NB4 (cell line): ENCODE data around the gene MB.

Source experiments
- CTCF ChIP-seq: IDR thresholded peaks from one replicate; pipeline ENCODE4 v1.5.1; 2012; ENCODE audit warnings: low read depth, low read length
- MAX ChIP-seq: IDR thresholded peaks from 2 replicates; pipeline ENCODE4 v1.6.1; 2011; ENCODE audit warnings: low read depth, low read length
- MYC ChIP-seq: IDR thresholded peaks from 2 replicates; pipeline ENCODE4 v1.6.1; 2011; ENCODE audit warnings: low read depth, low read length
- POLR2A ChIP-seq: IDR thresholded peaks from 2 replicates; pipeline ENCODE4 v1.6.1; 2011; ENCODE audit warnings: mild to moderate bottlenecking; ENCODE audit not compliant: insufficient read length; ENCODE audit errors: extremely low read depth

DNA sequence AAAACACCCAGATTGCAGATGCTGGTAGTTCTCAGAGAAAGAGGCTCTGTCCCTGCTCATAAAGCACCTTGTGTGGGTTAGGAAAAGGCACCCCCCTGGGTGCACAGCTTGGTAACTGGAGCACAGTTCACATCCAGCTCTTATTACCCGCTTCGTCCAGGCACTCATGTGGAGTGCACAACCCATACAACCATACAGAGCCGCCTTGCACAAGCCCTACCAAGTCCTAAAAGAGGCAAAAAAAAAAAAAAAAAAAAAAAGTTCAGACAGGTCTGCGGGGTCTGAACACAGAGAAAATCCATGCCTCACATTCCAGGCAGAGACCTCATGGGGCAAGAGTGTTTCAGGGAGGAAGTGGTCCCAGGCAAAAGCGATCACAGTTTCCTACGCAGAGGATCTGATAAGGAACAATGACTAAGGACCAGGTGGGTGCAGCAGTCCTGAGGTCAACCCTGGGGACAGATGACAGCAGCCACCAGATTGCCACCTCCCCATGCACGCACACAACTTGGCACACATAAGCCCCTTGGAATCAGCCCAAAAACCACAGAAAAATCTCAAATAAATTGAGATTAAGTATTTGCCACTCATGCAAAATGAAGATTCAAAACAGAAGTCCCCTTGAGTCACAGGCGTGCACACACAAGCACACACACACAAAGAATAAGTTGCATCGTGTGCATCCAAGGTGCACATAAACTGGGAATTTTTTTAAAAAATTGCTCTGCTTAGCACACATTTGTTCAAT, 12.3 kb downstream of the MB start:
- no peak for TF ChIP-seq POLR2A
- TF ChIP-seq MAX = no peak
- TF ChIP-seq CTCF = no peak
- TF ChIP-seq MYC = no peak
